Measurements from ENCODE around the gene ABHD6.

ABHD6 gene

GRCh38 chr3:58202917-58203360, 34.7 kb upstream of the ABHD6 start:
- no peak for ATAC-seq
- Mint-ChIP-seq H3K9me3 (peaks cover 0 to 7% of the 10 kb centered on the region in 2 donors), H3K27me3 (peaks cover 24% of the 10 kb centered on the region), H3K4me1 (peaks cover 24% of the 10 kb centered on the region), H3K27ac (no peak overlapping the region), H3K4me3 (no peak overlapping the region)
- DNase-seq = no peak

DNA sequence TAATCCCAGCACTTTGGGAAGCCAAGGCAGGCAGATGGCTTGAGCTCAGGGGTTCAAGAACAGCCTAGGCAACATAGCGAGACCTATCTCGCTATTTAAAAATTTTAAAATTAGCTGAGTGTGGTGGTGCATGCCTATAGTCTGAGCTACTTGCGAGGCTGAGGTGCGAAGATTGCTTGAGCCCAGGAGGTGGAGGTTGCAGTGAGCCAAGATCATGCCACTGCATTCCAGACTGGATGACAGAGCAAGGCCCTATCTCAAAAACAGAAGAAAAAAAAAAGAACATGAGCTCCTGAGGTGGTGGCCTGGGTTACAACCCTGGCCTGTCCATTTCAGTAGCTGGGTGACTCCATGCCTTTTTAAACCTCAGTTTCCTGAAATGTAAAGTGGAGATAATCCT, 34.1 kb upstream of the ABHD6 start:
- no peak for ATAC-seq
- Mint-ChIP-seq H3K9me3 (peaks cover 0 to 7% of the 10 kb centered on the region in 2 donors), H3K27ac (no peak overlapping the region), H3K4me3 (no peak overlapping the region), H3K4me1 (peaks cover 24% of the 10 kb centered on the region), H3K27me3 (peaks cover 24% of the 10 kb centered on the region)
- DNase-seq = no peak

DNA sequence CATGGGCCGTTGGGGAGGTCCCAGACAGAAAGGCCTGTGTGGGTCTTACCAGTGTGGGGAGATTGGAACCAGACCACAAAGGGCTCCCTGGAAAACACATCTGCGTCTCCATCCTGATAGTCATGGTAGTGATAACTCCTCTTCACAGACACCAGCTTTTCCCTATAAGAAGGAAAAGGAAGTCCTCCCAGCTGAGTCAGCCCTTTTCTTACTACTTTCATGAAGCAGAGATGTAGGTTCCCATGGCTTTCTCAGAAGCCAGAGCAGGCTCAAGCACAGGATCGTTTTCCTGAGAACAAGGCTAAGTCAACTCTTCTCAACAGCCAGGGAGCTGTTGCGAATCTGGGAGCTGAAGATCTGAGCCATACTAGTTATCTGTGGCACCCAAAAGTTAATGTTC, 32.9 kb upstream of the ABHD6 start:
- Mint-ChIP-seq H3K9me3 (peaks cover 0 to 7% of the 10 kb centered on the region in 2 donors), H3K4me1 (peaks cover 24% of the 10 kb centered on the region), H3K27ac (no peak overlapping the region), H3K4me3 (no peak overlapping the region), H3K27me3 (peaks cover 30% of the 10 kb centered on the region)
- DNase-seq (no peak), ATAC-seq (no peak)

DNA sequence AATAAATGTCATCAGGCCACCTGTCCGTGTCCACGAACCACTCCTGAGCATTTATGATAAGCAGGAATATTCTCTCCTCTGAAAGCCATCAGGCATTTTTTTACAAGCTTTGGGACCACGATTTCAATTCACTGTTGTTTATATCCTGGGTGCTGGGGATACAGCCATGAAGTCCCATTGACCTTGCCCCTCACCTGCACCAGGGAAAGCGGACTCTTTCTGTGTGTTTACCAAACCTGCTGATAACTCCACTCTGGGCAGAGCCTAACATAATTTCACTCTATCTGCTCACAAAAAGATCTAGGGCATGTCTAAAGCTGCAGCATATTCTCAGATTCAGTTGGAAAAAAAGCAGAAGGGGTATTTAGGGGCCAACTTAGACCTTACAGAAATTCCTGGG, 31.6 kb upstream of the ABHD6 start:
- DNase-seq = no peak
- H3K4me1 Mint-ChIP-seq = peaks cover 19% of the 10 kb centered on the region
- no peak overlapping the region for H3K4me3 Mint-ChIP-seq
- no peak overlapping the region for H3K27ac Mint-ChIP-seq
- H3K9me3 Mint-ChIP-seq = peaks cover 0 to 7% of the 10 kb centered on the region in 2 donors
- ATAC-seq = peak; percentile 4
- peaks cover 39% of the 10 kb centered on the region for H3K27me3 Mint-ChIP-seq

- Mint-ChIP-seq H3K4me1 (peaks cover 17% of the 10 kb centered on the region), H3K27me3 (peaks cover 35% of the 10 kb centered on the region), H3K9me3 (peaks cover 0 to 4% of the 10 kb centered on the region in 2 donors), H3K27ac (peak overlapping the region in 1 of 2 donors; percentile 72), H3K4me3 (no peak overlapping the region)
- peak; percentile 13 to 60 for DNase-seq
- peak; percentile 97 for ATAC-seq
These were observed 31.1 kb upstream of the ABHD6 start for GRCh38 chr3:58206406-58207011.

GRCh38 chr3:58207954-58208353, 29.6 kb upstream of the ABHD6 start:
- Mint-ChIP-seq H3K9me3 (no peaks in the 10 kb centered on the region), H3K4me3 (no peak overlapping the region), H3K4me1 (peaks cover 14% of the 10 kb centered on the region), H3K27me3 (peaks cover 36% of the 10 kb centered on the region), H3K27ac (peak overlapping the region in 1 of 2 donors; percentile 55)
- no peak for DNase-seq
- ATAC-seq = no peak

DNA sequence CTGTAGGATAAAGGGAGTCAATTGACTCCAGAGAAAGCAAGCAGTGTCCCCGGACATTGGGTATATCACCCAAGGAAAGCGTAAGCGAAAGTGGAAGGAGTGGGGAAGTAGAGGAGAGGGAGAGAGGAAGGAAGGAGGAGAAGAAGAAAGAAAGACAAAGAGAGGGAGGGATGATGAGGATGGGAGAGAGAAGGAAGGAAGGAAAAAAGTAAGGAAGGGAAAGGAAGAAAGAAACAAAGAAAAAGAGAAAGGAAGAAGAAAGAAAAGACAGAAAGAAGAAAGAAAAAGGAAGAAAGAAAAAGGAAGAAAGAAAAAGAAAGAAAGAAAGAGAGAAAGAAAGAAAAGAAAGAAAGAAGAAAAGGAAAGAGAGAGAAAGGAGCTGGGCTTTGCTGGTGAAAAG, 27.7 kb upstream of the ABHD6 start:
- peak overlapping the region in 1 of 2 donors; percentile 52 for H3K27ac Mint-ChIP-seq
- peaks cover 31% of the 10 kb centered on the region for H3K27me3 Mint-ChIP-seq
- peaks cover 26% of the 10 kb centered on the region for H3K4me1 Mint-ChIP-seq
- no peak overlapping the region for H3K4me3 Mint-ChIP-seq
- DNase-seq (no peak), ATAC-seq (no peak)
- no peaks in the 10 kb centered on the region for H3K9me3 Mint-ChIP-seq

GRCh38 chr3:58210761-58211460, 26.7 kb upstream of the ABHD6 start, which contains the start of gene DNASE1L3:
Gene DNASE1L3 (minus strand): TSS chr3:58210972. CDS start chr3:58210906, 66 bp downstream.
- Mint-ChIP-seq H3K4me1 (peaks cover 35% of the 10 kb centered on the region), H3K27ac (peak within 1 kb of the TSS in 1 of 2 donors; percentile 52), H3K4me3 (no peak within 1 kb of the TSS), H3K27me3 (peaks cover 31% of the 10 kb centered on the region), H3K9me3 (no peaks in the 10 kb centered on the region)
- DNase-seq (no peak), ATAC-seq (no peak)

DNA sequence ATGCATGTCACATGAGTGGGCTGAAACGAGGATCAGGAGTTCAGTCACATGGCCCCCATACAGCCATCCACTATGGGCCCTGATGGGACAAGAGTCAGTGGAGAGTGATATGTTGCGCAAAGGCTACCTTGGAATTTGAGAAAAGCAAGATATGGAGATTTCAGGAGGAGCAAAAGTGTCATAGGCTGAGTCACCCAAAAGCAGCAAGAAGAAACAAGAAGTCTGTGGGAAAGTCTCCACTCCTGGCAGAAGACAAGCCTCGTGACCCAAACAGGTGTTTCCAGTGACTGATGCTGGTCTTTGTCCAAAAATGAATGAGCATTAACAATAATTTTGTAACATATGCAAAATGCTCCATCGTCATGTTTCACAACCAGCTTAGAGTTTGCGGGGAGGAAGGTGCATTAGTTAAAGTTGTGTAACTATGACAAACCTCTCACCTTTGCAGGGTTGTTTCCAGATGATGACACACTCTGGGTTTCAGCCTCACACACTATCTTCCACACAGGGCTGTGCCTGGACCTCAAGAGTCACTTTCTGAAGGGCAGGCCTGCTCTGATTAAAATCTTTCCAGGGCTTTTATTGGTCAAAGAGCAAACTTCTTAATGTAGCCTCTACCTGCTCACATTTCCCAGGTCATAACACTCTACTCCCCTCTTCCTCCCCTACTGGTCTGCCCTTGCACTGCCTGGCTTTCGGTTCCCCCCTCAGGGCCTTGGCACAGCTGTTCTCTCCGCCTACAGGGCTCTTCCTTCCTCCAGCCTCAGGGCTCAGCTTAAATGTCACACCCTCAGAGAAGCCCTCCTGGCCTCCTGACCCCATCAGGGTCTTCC, 22.9 kb upstream of the ABHD6 start:
- peak overlapping the region; percentile 49 to 63 for H3K4me3 Mint-ChIP-seq
- H3K27ac Mint-ChIP-seq = peak overlapping the region; percentile 75 to 92
- DNase-seq = peak; percentile 62 to 84

DNA sequence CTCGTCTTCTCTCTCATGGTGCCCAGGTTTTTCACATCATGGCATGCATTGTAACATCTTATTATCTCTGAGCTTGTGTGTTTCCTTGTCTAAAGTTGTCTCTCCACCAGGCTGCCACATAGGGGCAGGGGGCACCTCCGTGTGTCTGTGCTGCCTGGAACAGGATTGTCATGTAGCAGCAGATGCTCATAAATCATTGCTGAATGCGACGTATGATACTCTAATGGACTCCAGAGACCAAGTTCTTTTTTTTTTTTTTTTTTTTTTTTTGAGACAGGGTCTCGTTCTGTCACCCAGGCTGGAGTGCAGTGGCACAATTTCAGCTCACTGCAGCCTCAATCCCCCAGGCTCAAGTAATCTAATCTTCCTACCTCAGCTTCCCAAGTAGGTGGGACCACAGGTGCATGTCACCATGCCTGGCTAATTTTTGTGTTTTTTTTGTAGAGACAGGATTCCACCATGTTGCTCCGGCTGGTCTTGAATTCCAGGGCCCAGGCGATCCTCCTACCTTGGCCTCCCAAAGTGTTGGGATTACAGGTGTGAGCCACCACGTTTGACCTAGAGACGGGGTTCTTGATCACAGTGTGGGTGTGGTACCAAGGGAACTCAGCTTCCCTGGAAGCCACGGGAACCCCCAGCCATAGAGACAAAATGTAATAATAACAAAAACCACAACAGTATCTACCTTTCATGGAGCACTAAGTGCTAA, 22.1 kb upstream of the ABHD6 start:
- Mint-ChIP-seq H3K9me3 (no peaks in the 10 kb centered on the region), H3K27me3 (peaks cover 30% of the 10 kb centered on the region), H3K4me3 (peak overlapping the region; percentile 49 to 63), H3K4me1 (peaks cover 47% of the 10 kb centered on the region), H3K27ac (peak overlapping the region in 1 of 2 donors; percentile 92)
- DNase-seq (no peak), ATAC-seq (peak; percentile 4)

More for the DNA sequence above, 22.9 kb upstream of the ABHD6 start:
- ATAC-seq = peak; percentile 98
- H3K4me1 Mint-ChIP-seq = peaks cover 47% of the 10 kb centered on the region
- H3K27me3 Mint-ChIP-seq = peaks cover 38% of the 10 kb centered on the region
- no peaks in the 10 kb centered on the region for H3K9me3 Mint-ChIP-seq

- peaks cover 47% of the 10 kb centered on the region for H3K4me1 Mint-ChIP-seq
- H3K27me3 Mint-ChIP-seq = peaks cover 27% of the 10 kb centered on the region
- H3K4me3 Mint-ChIP-seq = no peak overlapping the region
- DNase-seq = no peak
- H3K27ac Mint-ChIP-seq = no peak overlapping the region
- H3K9me3 Mint-ChIP-seq = no peaks in the 10 kb centered on the region
- no peak for ATAC-seq
These were observed 20.9 kb upstream of the ABHD6 start for GRCh38 chr3:58216496-58217195.

DNA sequence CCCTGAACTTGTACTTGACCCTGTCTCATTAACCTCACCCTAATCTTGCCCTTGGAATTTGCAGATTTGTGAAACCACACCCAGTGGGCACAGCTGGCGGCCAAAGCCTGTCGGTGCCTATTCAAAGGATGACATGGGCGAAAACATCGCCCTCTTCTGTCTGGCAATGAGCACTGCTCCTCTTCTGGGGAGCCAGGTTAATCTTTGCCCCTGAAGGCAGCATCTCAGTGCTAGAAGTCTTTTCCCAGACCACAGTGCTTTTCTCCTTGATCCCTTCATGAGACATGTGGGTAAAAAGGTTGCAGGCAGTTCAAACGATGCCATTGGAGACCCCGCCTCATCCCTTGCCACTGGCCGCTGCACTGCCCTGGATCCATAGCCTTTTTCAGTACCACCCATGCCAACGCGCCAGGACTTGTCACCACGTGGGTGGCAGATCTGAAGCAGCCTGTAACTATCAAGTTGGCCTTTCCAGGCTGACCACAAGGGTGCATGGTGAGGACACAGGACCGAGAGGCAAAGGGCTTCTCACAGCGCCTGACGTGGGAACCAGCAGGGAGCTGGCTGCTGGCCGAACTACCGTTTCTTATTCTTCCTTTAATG, 20.3 kb upstream of the ABHD6 start:
- Mint-ChIP-seq H3K4me1 (peaks cover 47% of the 10 kb centered on the region), H3K27me3 (peaks cover 22% of the 10 kb centered on the region), H3K9me3 (no peaks in the 10 kb centered on the region), H3K27ac (no peak overlapping the region), H3K4me3 (peak overlapping the region; percentile 7 to 73)
- DNase-seq (peak; percentile 44 to 63), ATAC-seq (no peak)

DNA sequence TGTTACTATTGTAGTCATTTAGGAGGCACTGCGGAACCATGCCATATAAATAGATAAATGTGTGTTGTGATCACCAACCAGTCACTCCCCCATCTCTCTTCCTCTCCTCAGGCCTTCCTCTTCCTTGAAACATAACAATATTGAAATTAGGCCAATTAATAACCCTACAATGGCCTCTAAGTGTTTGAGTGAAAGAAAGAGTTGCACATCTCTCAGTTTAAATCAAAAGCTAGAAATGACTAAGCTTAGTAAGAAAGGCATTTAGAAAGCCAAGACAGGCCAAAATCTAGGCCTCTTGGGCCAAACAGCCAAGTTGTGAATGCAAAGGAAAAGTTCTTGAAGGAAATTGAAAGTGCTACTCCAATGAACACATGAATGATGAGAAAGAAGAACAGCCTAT, 18.7 kb upstream of the ABHD6 start:
- Mint-ChIP-seq H3K9me3 (no peaks in the 10 kb centered on the region), H3K4me3 (no peak overlapping the region), H3K4me1 (peaks cover 45% of the 10 kb centered on the region), H3K27me3 (peaks cover 22% of the 10 kb centered on the region), H3K27ac (no peak overlapping the region)
- ATAC-seq = no peak
- no peak for DNase-seq

DNA sequence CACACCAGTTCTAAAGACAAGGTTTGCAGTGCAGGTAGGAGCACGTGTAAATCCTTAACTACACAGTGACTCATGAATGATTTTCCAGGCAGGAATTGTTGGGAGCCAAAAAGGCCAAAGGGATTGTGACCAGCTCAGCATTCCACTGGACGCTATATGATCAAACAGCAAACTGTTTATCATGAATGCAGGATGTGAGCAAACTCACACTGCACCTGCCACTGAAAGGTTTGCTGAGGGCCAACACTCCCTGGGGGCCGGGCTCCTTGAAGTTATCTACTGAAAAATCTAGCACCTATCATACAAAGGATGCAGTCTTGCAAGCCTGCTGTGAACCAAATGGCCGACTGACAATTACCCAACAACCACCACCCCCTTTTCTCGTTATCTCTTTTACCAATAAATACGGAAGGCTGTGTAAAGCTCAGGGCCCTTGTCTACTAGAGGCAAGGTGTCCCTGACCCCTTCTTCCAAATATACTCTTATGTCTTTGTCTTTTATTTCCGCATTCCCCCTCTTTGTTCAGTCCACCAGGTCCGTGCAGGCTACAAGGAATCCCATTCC, 15.3 kb upstream of the ABHD6 start:
- ATAC-seq (no peak), DNase-seq (no peak)
- Mint-ChIP-seq H3K9me3 (no peaks in the 10 kb centered on the region), H3K4me3 (no peak overlapping the region), H3K27ac (no peak overlapping the region), H3K4me1 (peaks cover 13% of the 10 kb centered on the region), H3K27me3 (peaks cover 17% of the 10 kb centered on the region)

Measured in stimulated activated naive CD8-positive, alpha-beta T cell treated with anti-CD3 and anti-CD28 coated beads, Interleukin-15, amount 100 ng/mL, for 72 hours (primary cell).